WTC11 (cell line): ENCODE measurements around the gene FNDC3B. TPM values are rescaled to one million over a fixed set of nuclear protein-coding genes. Genes with fewer than 3 reads are reported as not detected.

ENCODE experiments used
- ATAC-seq: fragments of 200-7000 bp; cut with Tn5 transposase; 2 replicates; pipeline ENCODE4 v1.10.0; 2021; ENCODE audit warnings: mild to moderate bottlenecking, moderate library complexity
- CTCF ChIA-PET: fragments of 300-600 bp; sonication (Branson Sonifier 250); formaldehyde crosslinking; loops from one replicate; lab custom pipeline; 2021; ENCODE audit warnings: antibody characterized with exemption; lab: Charles Lee
- POLR2A ChIA-PET: fragments of 350-600 bp; sonication (Branson Sonifier 250); formaldehyde crosslinking; loops from one replicate; lab custom pipeline; 2021; ENCODE audit warnings: antibody characterized with exemption; lab: Charles Lee
- DNase-seq: peaks from one replicate; pipeline ENCODE4 v3.0.0; 2021; ENCODE audit warnings: low spot score
- H3K27ac Mint-ChIP-seq: 2 replicates; pipeline ENCODE4 v1.8.0; 2021; ENCODE audit warnings: mixed read lengths
- H3K27me3 Mint-ChIP-seq: 2 replicates; pipeline ENCODE4 v1.8.0; 2021; ENCODE audit warnings: low read depth, mild to moderate bottlenecking, moderate library complexity, mixed read lengths
- H3K36me3 Mint-ChIP-seq: 2 replicates; pipeline ENCODE4 v1.8.0; 2021; ENCODE audit warnings: mixed read lengths
- H3K4me1 Mint-ChIP-seq: 2 replicates; pipeline ENCODE4 v1.8.0; 2022; ENCODE audit warnings: mixed read lengths
- H3K4me3 Mint-ChIP-seq: 2 replicates; pipeline ENCODE4 v1.8.0; 2021; ENCODE audit warnings: mild to moderate bottlenecking, moderate library complexity, mixed read lengths
- H3K9me3 Mint-ChIP-seq: 2 replicates; pipeline ENCODE4 v1.8.0; 2021; ENCODE audit warnings: mixed read lengths
- ATF2 ChIP-seq: sonication (generic); formaldehyde crosslinking; IDR thresholded peaks from 2 replicates; pipeline ENCODE4 v1.8.1; 2022; ENCODE audit warnings: low read depth, missing genetic modification reagents, borderline replicate concordance
- ATF6 ChIP-seq: sonication (generic); formaldehyde crosslinking; IDR thresholded peaks from 2 replicates; pipeline ENCODE4 v1.8.1; 2023; ENCODE audit warnings: mild to moderate bottlenecking, missing genetic modification reagents
- CBFB ChIP-seq: sonication (generic); formaldehyde crosslinking; IDR thresholded peaks from 2 replicates; pipeline ENCODE4 v1.8.1; 2022; ENCODE audit warnings: mild to moderate bottlenecking, low read depth, missing genetic modification reagents
- CREB1 ChIP-seq: sonication (generic); formaldehyde crosslinking; IDR thresholded peaks from 2 replicates; pipeline ENCODE4 v1.8.0; 2023; ENCODE audit warnings: mild to moderate bottlenecking, missing genetic modification reagents
- CREM ChIP-seq: sonication (generic); formaldehyde crosslinking; IDR thresholded peaks from 2 replicates; pipeline ENCODE4 v1.8.1; 2022; ENCODE audit warnings: mild to moderate bottlenecking, missing genetic modification reagents, moderate library complexity
- ERG ChIP-seq: fragments of 250-450 bp; sonication (Bioruptor Pico); IDR thresholded peaks from 2 replicates; pipeline ENCODE4 v1.8.0; 2021; ENCODE audit warnings: mild to moderate bottlenecking
- ESRRA ChIP-seq: sonication (generic); formaldehyde crosslinking; IDR thresholded peaks from 2 replicates; pipeline ENCODE4 v1.8.1; 2022; ENCODE audit warnings: mild to moderate bottlenecking, missing genetic modification reagents, borderline replicate concordance
- FOXK1 ChIP-seq: sonication (generic); formaldehyde crosslinking; IDR thresholded peaks from 2 replicates; pipeline ENCODE4 v1.8.0; 2022; ENCODE audit warnings: mild to moderate bottlenecking, moderate library complexity, missing genetic modification reagents
- GRHL2 ChIP-seq: fragments of 250-450 bp; sonication (Bioruptor Pico); IDR thresholded peaks from 2 replicates; pipeline ENCODE4 v1.8.0; 2022; ENCODE audit warnings: mild to moderate bottlenecking, moderate library complexity; ENCODE audit not compliant: insufficient replicate concordance, severe bottlenecking
- GTF2I ChIP-seq: fragments of 250-450 bp; sonication (Bioruptor Pico); conservative IDR thresholded peaks from 2 replicates; pipeline ENCODE4 v1.4.0; 2021; ENCODE audit warnings: mild to moderate bottlenecking
- MAX ChIP-seq: sonication (generic); formaldehyde crosslinking; IDR thresholded peaks from 2 replicates; pipeline ENCODE4 v1.8.0; 2022; ENCODE audit warnings: mild to moderate bottlenecking, missing genetic modification reagents
- NFYB ChIP-seq: sonication (generic); formaldehyde crosslinking; conservative IDR thresholded peaks from 2 replicates; pipeline ENCODE4 v1.8.0; 2022; ENCODE audit warnings: low read depth, missing genetic modification reagents
- OVOL2 ChIP-seq: fragments of 250-450 bp; sonication (Bioruptor Pico); IDR thresholded peaks from 2 replicates; pipeline ENCODE4 v1.9.0; 2021; ENCODE audit warnings: mild to moderate bottlenecking, borderline replicate concordance
- SMAD4 ChIP-seq: sonication (generic); formaldehyde crosslinking; IDR thresholded peaks from 2 replicates; pipeline ENCODE4 v1.8.0; 2022; ENCODE audit warnings: mild to moderate bottlenecking, missing genetic modification reagents
- SOX15 ChIP-seq: fragments of 250-450 bp; sonication (Bioruptor Pico); IDR thresholded peaks from 2 replicates; pipeline ENCODE4 v1.9.0; 2021; ENCODE audit warnings: mild to moderate bottlenecking
- ZBTB21 ChIP-seq: sonication (generic); formaldehyde crosslinking; IDR thresholded peaks from 2 replicates; pipeline ENCODE4 v1.8.1; 2023; ENCODE audit warnings: mild to moderate bottlenecking, missing genetic modification reagents, borderline replicate concordance
- ZNF263 ChIP-seq: sonication (generic); formaldehyde crosslinking; IDR thresholded peaks from 2 replicates; pipeline ENCODE4 v1.8.1; 2022; ENCODE audit warnings: low read depth, mild to moderate bottlenecking, moderate library complexity, missing genetic modification reagents
- ZNF416 ChIP-seq: fragments of 250-450 bp; sonication (Bioruptor Pico); IDR thresholded peaks from 2 replicates; pipeline ENCODE4 v1.9.0; 2021; ENCODE audit warnings: mild to moderate bottlenecking, inconsistent platforms
- ZNF671 ChIP-seq: fragments of 250-450 bp; sonication (Bioruptor Pico); IDR thresholded peaks from 2 replicates; pipeline ENCODE4 v1.8.0; 2021; ENCODE audit warnings: mild to moderate bottlenecking
- total RNA-seq: library from RNA; stranded (reverse); gene quantifications from 3 replicates; pipeline ENCODE4 v1.2.3, GENCODE V29; 2021
- TF ChIP-seq, protein P1 (sequence below): sonication (generic); formaldehyde crosslinking; IDR thresholded peaks from 2 replicates; pipeline ENCODE4 v1.8.1; 2023; ENCODE audit warnings: mild to moderate bottlenecking, missing genetic modification reagents
- TF ChIP-seq, protein P2 (sequence below): fragments of 200-600 bp; IDR thresholded peaks from 2 replicates; pipeline ENCODE4 v1.8.0; 2022; ENCODE audit warnings: antibody characterized with exemption
- TF ChIP-seq, protein P3 (sequence below): sonication (generic); formaldehyde crosslinking; IDR thresholded peaks from 2 replicates; pipeline ENCODE4 v1.8.0; 2022; ENCODE audit warnings: mild to moderate bottlenecking, missing genetic modification reagents
- TF ChIP-seq, protein P4 (sequence below): fragments of 250-450 bp; sonication (Bioruptor Pico); IDR thresholded peaks from 2 replicates; pipeline ENCODE4 v1.9.0; 2021; ENCODE audit warnings: mild to moderate bottlenecking

The FNDC3B gene
- total RNA-seq, 1 experiment from 2014 or later: 42.8 TPM

DNA sequence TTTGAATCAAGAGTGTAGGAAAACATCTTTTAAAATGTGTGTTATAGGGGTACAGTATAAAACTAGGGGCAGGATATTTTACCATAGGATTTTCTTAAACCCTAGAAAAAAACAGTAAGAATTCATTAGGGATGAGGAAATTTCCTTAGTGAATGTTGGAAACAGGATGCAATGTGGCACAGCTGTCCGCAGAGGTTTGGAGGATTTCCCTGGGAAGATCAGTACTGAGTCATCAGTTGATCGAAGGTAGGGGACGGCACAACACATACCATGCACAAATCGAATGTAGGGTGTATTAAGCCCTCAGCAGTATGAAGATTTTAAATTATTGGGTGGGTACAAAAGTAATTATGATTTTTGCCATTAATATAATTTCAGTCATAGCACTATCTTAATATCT lies 49.9 kb downstream of the FNDC3B start:
- Mint-ChIP-seq H3K9me3 (peaks cover 8% of the 10 kb centered on the region), H3K4me1 (peaks cover 49% of the 10 kb centered on the region), H3K4me3 (no peak overlapping the region), H3K36me3 (peaks cover 2% of the 10 kb centered on the region), H3K27ac (peak overlapping the region; percentile 66; the same call in 1 of the 2 replicates), H3K27me3 (no peaks in the 10 kb centered on the region)
- DNase-seq (no peak), ATAC-seq (no peak)
- TF ChIP-seq ZNF416 (CRISPR knock-in tag): no peak
- TF ChIP-seq, protein P1, sequence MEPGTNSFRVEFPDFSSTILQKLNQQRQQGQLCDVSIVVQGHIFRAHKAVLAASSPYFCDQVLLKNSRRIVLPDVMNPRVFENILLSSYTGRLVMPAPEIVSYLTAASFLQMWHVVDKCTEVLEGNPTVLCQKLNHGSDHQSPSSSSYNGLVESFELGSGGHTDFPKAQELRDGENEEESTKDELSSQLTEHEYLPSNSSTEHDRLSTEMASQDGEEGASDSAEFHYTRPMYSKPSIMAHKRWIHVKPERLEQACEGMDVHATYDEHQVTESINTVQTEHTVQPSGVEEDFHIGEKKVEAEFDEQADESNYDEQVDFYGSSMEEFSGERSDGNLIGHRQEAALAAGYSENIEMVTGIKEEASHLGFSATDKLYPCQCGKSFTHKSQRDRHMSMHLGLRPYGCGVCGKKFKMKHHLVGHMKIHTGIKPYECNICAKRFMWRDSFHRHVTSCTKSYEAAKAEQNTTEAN (CRISPR knock-in tag): no peak
- no peak for TF ChIP-seq OVOL2 (CRISPR knock-in tag)
- no peak for TF ChIP-seq FOXK1 (CRISPR knock-in tag)
- no peak for TF ChIP-seq GRHL2 (CRISPR knock-in tag)
- TF ChIP-seq CREM: no peak
- TF ChIP-seq SOX15 (CRISPR knock-in tag): no peak
- TF ChIP-seq ATF6 (CRISPR knock-in tag): no peak
- POLR2A ChIA-PET: interaction anchor here (1.2 kb wide), 1 partner anchor 50 kb away, joined by 3 read pairs; no protein-coding TSS in a partner anchor
- CTCF ChIA-PET: no interaction called here

GRCh38 chr3:172090035-172090434 lies 50.7 kb downstream of the FNDC3B start:
- ATAC-seq (no peak), DNase-seq (no peak)
- Mint-ChIP-seq H3K4me3 (no peak overlapping the region), H3K36me3 (no peaks in the 10 kb centered on the region), H3K4me1 (peaks cover 51% of the 10 kb centered on the region), H3K27me3 (no peaks in the 10 kb centered on the region), H3K9me3 (peaks cover 8% of the 10 kb centered on the region), H3K27ac (peak overlapping the region; percentile 64)
- TF ChIP-seq ZBTB21 (no peak), ZNF671 (no peak), MAX (CRISPR knock-in tag) (no peak), ATF2 (CRISPR knock-in tag) (no peak), SMAD4 (CRISPR knock-in tag) (no peak), NFYB (CRISPR knock-in tag) (no peak), CBFB (CRISPR knock-in tag) (no peak), GTF2I (CRISPR knock-in tag) (no peak), ATF6 (CRISPR knock-in tag) (no peak), ERG (CRISPR knock-in tag) (no peak), ZNF263 (no peak), ESRRA (no peak), CREB1 (CRISPR knock-in tag) (no peak)
- TF ChIP-seq, protein P2, sequence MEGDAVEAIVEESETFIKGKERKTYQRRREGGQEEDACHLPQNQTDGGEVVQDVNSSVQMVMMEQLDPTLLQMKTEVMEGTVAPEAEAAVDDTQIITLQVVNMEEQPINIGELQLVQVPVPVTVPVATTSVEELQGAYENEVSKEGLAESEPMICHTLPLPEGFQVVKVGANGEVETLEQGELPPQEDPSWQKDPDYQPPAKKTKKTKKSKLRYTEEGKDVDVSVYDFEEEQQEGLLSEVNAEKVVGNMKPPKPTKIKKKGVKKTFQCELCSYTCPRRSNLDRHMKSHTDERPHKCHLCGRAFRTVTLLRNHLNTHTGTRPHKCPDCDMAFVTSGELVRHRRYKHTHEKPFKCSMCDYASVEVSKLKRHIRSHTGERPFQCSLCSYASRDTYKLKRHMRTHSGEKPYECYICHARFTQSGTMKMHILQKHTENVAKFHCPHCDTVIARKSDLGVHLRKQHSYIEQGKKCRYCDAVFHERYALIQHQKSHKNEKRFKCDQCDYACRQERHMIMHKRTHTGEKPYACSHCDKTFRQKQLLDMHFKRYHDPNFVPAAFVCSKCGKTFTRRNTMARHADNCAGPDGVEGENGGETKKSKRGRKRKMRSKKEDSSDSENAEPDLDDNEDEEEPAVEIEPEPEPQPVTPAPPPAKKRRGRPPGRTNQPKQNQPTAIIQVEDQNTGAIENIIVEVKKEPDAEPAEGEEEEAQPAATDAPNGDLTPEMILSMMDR: no peak
- TF ChIP-seq, protein P3, sequence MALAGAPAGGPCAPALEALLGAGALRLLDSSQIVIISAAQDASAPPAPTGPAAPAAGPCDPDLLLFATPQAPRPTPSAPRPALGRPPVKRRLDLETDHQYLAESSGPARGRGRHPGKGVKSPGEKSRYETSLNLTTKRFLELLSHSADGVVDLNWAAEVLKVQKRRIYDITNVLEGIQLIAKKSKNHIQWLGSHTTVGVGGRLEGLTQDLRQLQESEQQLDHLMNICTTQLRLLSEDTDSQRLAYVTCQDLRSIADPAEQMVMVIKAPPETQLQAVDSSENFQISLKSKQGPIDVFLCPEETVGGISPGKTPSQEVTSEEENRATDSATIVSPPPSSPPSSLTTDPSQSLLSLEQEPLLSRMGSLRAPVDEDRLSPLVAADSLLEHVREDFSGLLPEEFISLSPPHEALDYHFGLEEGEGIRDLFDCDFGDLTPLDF (CRISPR knock-in tag): no peak
- TF ChIP-seq, protein P4, sequence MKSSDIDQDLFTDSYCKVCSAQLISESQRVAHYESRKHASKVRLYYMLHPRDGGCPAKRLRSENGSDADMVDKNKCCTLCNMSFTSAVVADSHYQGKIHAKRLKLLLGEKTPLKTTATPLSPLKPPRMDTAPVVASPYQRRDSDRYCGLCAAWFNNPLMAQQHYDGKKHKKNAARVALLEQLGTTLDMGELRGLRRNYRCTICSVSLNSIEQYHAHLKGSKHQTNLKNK (CRISPR knock-in tag): no peak
- POLR2A ChIA-PET: no interaction called here
- CTCF ChIA-PET: no interaction called here
